Stimulated activated CD8-positive, alpha-beta memory T cell treated with anti-CD3 and anti-CD28 coated beads, Interleukin-4, amount 100 ng/mL, for 4 hours (primary cell): Measurements from ENCODE around the gene MAP3K20.
A peak's percentile ranks its signal among the peaks of the same experiment; 100 is the strongest.
"Not testable (repeated sequence)": the region's sequence is repeated elsewhere in the genome, so short reads cannot be mapped to it uniquely, and the experiment has no call there.

Source experiments
- DNase-seq, 2 donors: peaks; one replicate each; pipeline ENCODE4 v3.0.0-alpha.2; 2020; ENCODE audit warnings: low read depth in 2 of 2, low spot score in 1 of 2

The MAP3K20 gene

GRCh38 chr2:173119069-173119807 lies 43.6 kb downstream of the MAP3K20 start:
- no peak for DNase-seq

- DNase-seq, result no peak
These were observed 44.3 kb downstream of the MAP3K20 start for GRCh38 chr2:173119944-173120343.

GRCh38 chr2:173122936-173123335 lies 47.3 kb downstream of the MAP3K20 start:
- no peak for DNase-seq

- no peak for DNase-seq
These were observed 48.8 kb downstream of the MAP3K20 start for GRCh38 chr2:173124441-173124840.

- DNase-seq, result no peak
These were observed 51.2 kb downstream of the MAP3K20 start for GRCh38 chr2:173126819-173127218.

GRCh38 chr2:173128132-173128531 lies 52.5 kb downstream of the MAP3K20 start:
- DNase-seq, result not testable (repeated sequence)

GRCh38 chr2:173130496-173131465 lies 55.1 kb downstream of the MAP3K20 start:
- DNase-seq, result no peak

GRCh38 chr2:173132531-173132930 lies 56.9 kb downstream of the MAP3K20 start:
- DNase-seq, result no peak

GRCh38 chr2:173134703-173135102 lies 59.1 kb downstream of the MAP3K20 start:
- DNase-seq, result no peak

- DNase-seq, result no peak
These were observed 60.4 kb downstream of the MAP3K20 start for GRCh38 chr2:173136067-173136466.

GRCh38 chr2:173136599-173136998 lies 61.0 kb downstream of the MAP3K20 start:
- DNase-seq, result no peak

GRCh38 chr2:173137610-173138009 lies 62.0 kb downstream of the MAP3K20 start:
- no peak for DNase-seq

GRCh38 chr2:173138962-173139361 lies 63.3 kb downstream of the MAP3K20 start:
- DNase-seq, result no peak

- DNase-seq, result no peak
These were observed 66.0 kb downstream of the MAP3K20 start for GRCh38 chr2:173141666-173142065.

GRCh38 chr2:173145454-173145853 lies 69.8 kb downstream of the MAP3K20 start:
- no peak for DNase-seq

- no peak for DNase-seq
These were observed 70.9 kb downstream of the MAP3K20 start for GRCh38 chr2:173146590-173146989.

GRCh38 chr2:173148520-173148919 lies 72.9 kb downstream of the MAP3K20 start:
- DNase-seq, result no peak

GRCh38 chr2:173149491-173149890 lies 73.8 kb downstream of the MAP3K20 start:
- DNase-seq, result peak in 1 of 2 donors; percentile 39

- DNase-seq, result no peak
These were observed 74.4 kb downstream of the MAP3K20 start for GRCh38 chr2:173150087-173150486.

GRCh38 chr2:173150963-173151362 lies 75.3 kb downstream of the MAP3K20 start:
- no peak for DNase-seq

GRCh38 chr2:173151671-173152401 lies 76.2 kb downstream of the MAP3K20 start:
- no peak for DNase-seq
